Esophagus (tissue), 2 donors: Measurements from ENCODE around the gene DPM1. TPM values are rescaled to one million over a fixed set of nuclear protein-coding genes. Genes with fewer than 3 reads are reported as not detected.

Experiments
- H3K27ac ChIP-seq, 2 donors: one replicate each; pipeline ENCODE4 v1.5.1; 2013; ENCODE audit warnings: low read depth in 2 of 2, mild to moderate bottlenecking in 2 of 2, inconsistent platforms in 1 of 2, low read length in 1 of 2, moderate library complexity in 1 of 2
- H3K27me3 ChIP-seq, 2 donors: one replicate each; pipeline ENCODE4 v1.6.1; 2013; ENCODE audit warnings: low read length in 2 of 2, control low read depth in 1 of 2, mild to moderate bottlenecking in 1 of 2; ENCODE audit not compliant: insufficient read depth in 2 of 2, control insufficient read depth in 1 of 2
- H3K36me3 ChIP-seq, 2 donors: one replicate each; pipeline ENCODE4 v1.6.1; 2013; ENCODE audit warnings: low read length in 1 of 2; ENCODE audit not compliant: control insufficient read depth in 2 of 2, insufficient read depth in 2 of 2
- H3K4me1 ChIP-seq, 2 donors: one replicate each; pipeline ENCODE4 v1.6.1; 2013; ENCODE audit warnings: low read length in 1 of 2; ENCODE audit not compliant: control insufficient read depth in 2 of 2, insufficient read depth in 2 of 2
- H3K4me3 ChIP-seq, 2 donors: one replicate each; pipeline ENCODE4 v1.5.1; 2013; ENCODE audit warnings: low read length in 2 of 2, mild to moderate bottlenecking in 2 of 2, low read depth in 1 of 2, moderate library complexity in 1 of 2
- H3K9me3 ChIP-seq, 2 donors: one replicate each; pipeline ENCODE4 v1.6.1; 2013; ENCODE audit warnings: mild to moderate bottlenecking in 2 of 2, low read depth in 1 of 2, low read length in 1 of 2, moderate library complexity in 1 of 2; ENCODE audit not compliant: control insufficient read depth in 2 of 2, insufficient read depth in 1 of 2
- WGBS, 2 donors: extraction: QIAGEN DNeasy Blood & Tissue Kit; methylation state at CpG; one replicate each; pipeline ENCODE4 v1.1.7; 2013; 5-methylcytosine and 5-hydroxymethylcytosine counted together
- polyA plus RNA-seq, 2 donors: library from polyadenylated mRNA; stranded (reverse); fragments of 200-250 nt; gene quantifications; one replicate each; pipeline ENCODE4 v1.2.3, GENCODE V29; 2013
- donor health status: healthy with polysubstance abuse.
- donor health status: Bipolar disorder and iron deficiency.

The DPM1 gene
- polyA plus RNA-seq, 2 donors = 20.7 to 55.8 TPM

GRCh38 chr20:50932016-50932485, 26.3 kb downstream of the DPM1 start:
- Histone ChIP-seq H3K9me3 (no peaks in the 10 kb centered on the region), H3K27me3 (no peaks in the 10 kb centered on the region)

GRCh38 chr20:50931306-50932015, 26.9 kb downstream of the DPM1 start, which contains the start of gene ADNP:
TSS of gene ADNP (minus strand) at chr20:50931437. CDS start at chr20:50903996, 27,441 bp downstream.
- 1% methylated on average over 58 of the region's 58 CpGs for WGBS, 2 donors
- Histone ChIP-seq H3K4me3 (peak within 1 kb of the TSS; percentile 87 to 100), H3K9me3 (no peaks in the 10 kb centered on the region), H3K4me1 (peaks cover 0 to 3% of the 10 kb centered on the region in 2 donors), H3K27me3 (no peaks in the 10 kb centered on the region), H3K36me3 (no peaks in the 10 kb centered on the region), H3K27ac (peak within 1 kb of the TSS; percentile 99 to 100)

More at GRCh38 chr20:50932016-50932485, 26.3 kb downstream of the DPM1 start:
- WGBS, 2 donors = 39 to 57% methylated on average over 6 of the region's 6 CpGs
- Histone ChIP-seq H3K27ac (peak overlapping the region; percentile 99 to 100), H3K4me3 (peak overlapping the region; percentile 87 to 100), H3K36me3 (no peaks in the 10 kb centered on the region), H3K4me1 (peaks cover 0 to 3% of the 10 kb centered on the region in 2 donors)

GRCh38 chr20:50930976-50931305, 27.4 kb downstream of the DPM1 start:
- no peaks in the 10 kb centered on the region for H3K27me3 ChIP-seq
- H3K36me3 ChIP-seq = no peaks in the 10 kb centered on the region
- peak overlapping the region; percentile 99 to 100 for H3K27ac ChIP-seq
- H3K4me1 ChIP-seq = peaks cover 0 to 3% of the 10 kb centered on the region in 2 donors
- H3K4me3 ChIP-seq = peak overlapping the region; percentile 87 to 100
- H3K9me3 ChIP-seq = no peaks in the 10 kb centered on the region
- WGBS, 2 donors = 2% methylated on average over 43 of the region's 45 CpGs; no CpG with 5 or more reads in 1 of the 2 donors

GRCh38 chr20:50930139-50930975, 28.0 kb downstream of the DPM1 start:
- Histone ChIP-seq H3K4me3 (peak overlapping the region; percentile 87 to 100), H3K9me3 (no peaks in the 10 kb centered on the region), H3K27me3 (no peaks in the 10 kb centered on the region), H3K36me3 (no peaks in the 10 kb centered on the region), H3K4me1 (peaks cover 0 to 3% of the 10 kb centered on the region in 2 donors), H3K27ac (peak overlapping the region; percentile 99 to 100)
- WGBS, 2 donors = 1% methylated on average over 62 to 79 of the region's 79 CpGs

- peak overlapping the region; percentile 57 to 87 for H3K4me3 ChIP-seq
- H3K36me3 ChIP-seq = no peaks in the 10 kb centered on the region
- H3K9me3 ChIP-seq = no peaks in the 10 kb centered on the region
- H3K4me1 ChIP-seq = peaks cover 0 to 3% of the 10 kb centered on the region in 2 donors
- no peaks in the 10 kb centered on the region for H3K27me3 ChIP-seq
- H3K27ac ChIP-seq = peak overlapping the region; percentile 76 to 99
- WGBS, 2 donors = 9% methylated on average over 13 of the region's 13 CpGs
Measured at GRCh38 chr20:50929299-50930138, 28.8 kb downstream of the DPM1 start.

- H3K4me3 ChIP-seq = peak overlapping the region in 1 of 2 donors; percentile 87
- peak overlapping the region; percentile 5 to 32 for H3K27ac ChIP-seq
- no peaks in the 10 kb centered on the region for H3K9me3 ChIP-seq
- 61 to 63% methylated on average over 5 of the region's 5 CpGs for WGBS, 2 donors
- no peaks in the 10 kb centered on the region for H3K27me3 ChIP-seq
- peaks cover 0 to 3% of the 10 kb centered on the region in 2 donors for H3K36me3 ChIP-seq
- peaks cover 0 to 3% of the 10 kb centered on the region in 2 donors for H3K4me1 ChIP-seq
Measured at GRCh38 chr20:50928469-50928868, 29.9 kb downstream of the DPM1 start.

- 21 to 36% methylated on average over 1 of the region's 1 CpG for WGBS, 2 donors
- H3K4me1 ChIP-seq = peaks cover 0 to 6% of the 10 kb centered on the region in 2 donors
Measured at GRCh38 chr20:50926530-50926929, 31.8 kb downstream of the DPM1 start.

GRCh38 chr20:50924261-50924920, 33.9 kb downstream of the DPM1 start:
- peaks cover 5 to 10% of the 10 kb centered on the region in 2 donors for H3K4me1 ChIP-seq

More at GRCh38 chr20:50926530-50926929, 31.8 kb downstream of the DPM1 start:
- Histone ChIP-seq H3K36me3 (peaks cover 0 to 3% of the 10 kb centered on the region in 2 donors), H3K4me3 (no peak overlapping the region), H3K27me3 (no peaks in the 10 kb centered on the region), H3K27ac (no peak overlapping the region), H3K9me3 (no peaks in the 10 kb centered on the region)

More at GRCh38 chr20:50924261-50924920, 33.9 kb downstream of the DPM1 start:
- Histone ChIP-seq H3K9me3 (no peaks in the 10 kb centered on the region), H3K36me3 (peaks cover 0 to 3% of the 10 kb centered on the region in 2 donors), H3K27ac (no peak overlapping the region), H3K4me3 (no peak overlapping the region), H3K27me3 (no peaks in the 10 kb centered on the region)
- WGBS, 2 donors = 49 to 51% methylated on average over 2 of the region's 2 CpGs
